ENCODE results near the gene FOXR1.
A peak's percentile ranks its signal among the peaks of the same experiment; 100 is the strongest.
"Not testable (repeated sequence)": the region's sequence is repeated elsewhere in the genome, so short reads cannot be mapped to it uniquely, and the experiment has no call there.

Gene FOXR1

DNA sequence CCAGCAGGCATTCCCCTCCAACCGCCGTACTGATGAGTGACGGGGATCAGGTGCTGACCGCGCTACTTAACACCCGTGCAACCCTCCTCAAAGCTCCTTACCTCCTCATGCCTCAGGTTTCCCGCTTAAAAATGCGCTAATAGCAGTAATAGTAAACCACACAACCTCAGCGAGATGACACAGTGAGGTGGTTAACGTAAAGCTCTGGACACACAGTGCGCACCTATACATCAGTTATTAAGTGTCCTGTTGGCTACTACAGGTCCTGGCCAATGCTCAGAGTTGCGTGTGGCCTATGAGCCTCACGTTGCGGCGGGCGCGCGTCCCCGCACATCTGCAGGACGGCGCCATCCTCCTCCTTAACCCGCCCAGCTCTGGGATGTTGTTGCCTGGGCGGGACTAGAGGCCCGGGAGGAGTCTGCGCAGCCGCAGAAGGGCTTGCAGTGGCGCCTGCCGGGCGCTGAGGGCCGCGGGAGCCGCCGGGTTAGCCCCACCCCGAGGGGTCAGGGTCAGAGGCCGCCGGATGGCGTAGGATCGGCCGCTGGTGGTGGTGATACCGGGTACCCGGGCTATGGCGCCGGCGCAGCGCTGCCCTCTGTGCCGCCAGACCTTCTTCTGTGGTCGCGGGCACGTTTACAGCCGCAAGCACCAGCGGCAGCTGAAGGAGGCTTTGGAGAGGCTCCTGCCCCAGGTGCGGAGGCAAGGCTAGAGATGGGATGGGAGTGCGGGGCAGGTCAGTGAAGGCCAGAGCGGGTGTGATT lies 26.2 kb downstream of the FOXR1 start, which contains the start of gene CENATAC:
Gene CENATAC (plus strand): TSS at position 512 of the 761 bp plus-strand sequence. CDS start 60 bp downstream, at position 572.
- DNase-seq (ENCODE audit: low read depth): peak; percentile 97

DNA sequence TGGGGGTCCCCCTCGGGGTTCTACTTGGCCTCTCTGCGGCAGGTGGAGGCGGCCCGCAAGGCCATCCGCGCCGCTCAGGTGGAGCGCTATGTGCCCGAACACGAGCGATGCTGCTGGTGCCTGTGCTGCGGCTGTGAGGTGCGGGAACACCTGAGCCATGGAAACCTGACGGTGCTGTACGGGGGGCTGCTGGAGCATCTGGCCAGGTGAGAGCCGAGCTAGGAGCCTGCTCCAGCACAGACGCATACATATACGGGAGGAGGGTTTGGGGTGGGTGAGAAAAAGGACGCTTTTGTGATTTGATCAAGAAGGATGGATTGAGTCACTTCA lies 26.8 kb downstream of the FOXR1 start:
- DNase-seq (ENCODE audit: low read depth): no peak

DNA sequence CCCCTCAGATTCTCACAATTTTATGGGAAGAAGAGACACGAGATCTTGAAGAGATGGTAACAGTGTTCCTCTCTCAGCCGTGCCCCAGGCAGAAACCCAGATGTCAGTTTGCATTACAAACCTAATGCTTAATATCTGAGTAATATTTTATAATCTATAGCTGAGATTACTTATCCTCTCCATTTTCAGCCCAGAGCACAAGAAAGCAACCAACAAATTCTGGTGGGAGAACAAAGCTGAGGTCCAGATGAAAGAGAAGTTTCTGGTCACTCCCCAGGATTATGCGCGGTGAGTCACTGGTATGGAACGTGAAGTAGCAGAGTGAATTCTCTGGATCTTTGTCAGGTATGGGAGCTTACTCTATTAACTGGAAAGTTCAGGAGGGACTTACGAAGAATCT lies 27.3 kb downstream of the FOXR1 start:
- DNase-seq (ENCODE audit: low read depth): no peak

DNA sequence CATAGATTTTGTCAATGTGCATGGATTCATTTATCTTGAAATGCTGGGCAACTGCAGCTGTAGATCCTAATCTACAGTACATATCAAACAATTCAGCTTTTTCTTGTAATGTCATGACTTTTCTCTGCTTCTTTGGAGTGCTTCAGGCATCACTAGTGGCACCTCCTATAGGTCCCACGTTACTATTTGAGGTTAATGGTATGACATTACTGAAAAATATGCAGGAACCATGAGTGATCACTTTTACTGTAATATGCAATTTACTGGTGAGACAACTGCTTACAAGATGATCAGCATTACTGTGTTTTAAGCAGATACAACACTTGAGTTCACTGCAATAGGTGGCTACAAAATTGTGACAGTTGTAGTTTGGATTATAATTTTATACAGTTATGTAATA lies 29.3 kb downstream of the FOXR1 start:
- DNase-seq (ENCODE audit: low read depth): no peak

DNA sequence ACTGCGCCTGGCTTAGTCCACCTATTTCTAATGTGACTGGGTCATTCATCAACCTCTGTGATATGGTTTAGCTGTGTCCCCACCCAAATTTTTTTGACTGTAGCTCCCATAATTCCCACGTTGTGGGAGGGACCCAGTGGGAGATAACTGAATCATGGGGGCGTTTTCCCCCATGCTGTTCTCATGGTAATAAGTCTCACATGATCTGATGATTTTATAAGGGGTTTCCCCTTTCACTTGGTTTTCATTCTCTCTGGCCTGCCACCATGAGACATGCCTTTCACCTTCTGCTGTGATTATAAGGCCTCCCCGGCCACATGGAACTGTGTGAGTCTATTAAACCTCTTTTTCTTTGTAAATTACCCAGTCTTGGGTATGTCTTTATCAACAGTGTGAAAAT lies 35.1 kb downstream of the FOXR1 start:
- DNase-seq (ENCODE audit: low read depth): no peak

DNA sequence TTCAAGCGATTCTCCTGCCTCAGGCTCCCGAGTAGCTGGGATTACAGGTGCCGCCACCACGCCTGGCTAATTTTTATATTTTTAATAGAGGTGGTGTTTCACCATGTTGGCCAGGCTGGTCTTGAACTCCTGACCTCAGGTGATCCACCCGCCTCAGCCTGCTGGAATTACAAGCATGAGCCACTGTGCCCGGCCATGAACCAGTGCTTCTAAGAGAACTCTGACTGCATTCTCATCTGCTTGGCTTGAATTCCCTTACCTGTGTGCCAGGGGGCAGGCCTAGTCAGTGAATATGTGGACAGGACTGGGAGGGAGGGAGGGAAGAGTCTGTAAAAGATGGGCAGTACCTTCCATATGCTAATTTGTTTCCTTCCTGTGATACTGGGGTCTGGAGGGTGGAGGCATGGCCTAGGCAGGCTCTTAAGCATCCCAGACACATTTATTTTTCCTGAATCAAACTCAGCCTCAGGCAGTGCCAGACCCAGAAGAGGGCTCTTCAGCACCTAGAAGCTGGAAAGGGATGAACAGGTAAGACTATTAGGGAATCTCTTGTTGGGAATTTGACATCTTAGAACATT lies 40.0 kb downstream of the FOXR1 start:
- DNase-seq (ENCODE audit: low read depth): no peak

DNA sequence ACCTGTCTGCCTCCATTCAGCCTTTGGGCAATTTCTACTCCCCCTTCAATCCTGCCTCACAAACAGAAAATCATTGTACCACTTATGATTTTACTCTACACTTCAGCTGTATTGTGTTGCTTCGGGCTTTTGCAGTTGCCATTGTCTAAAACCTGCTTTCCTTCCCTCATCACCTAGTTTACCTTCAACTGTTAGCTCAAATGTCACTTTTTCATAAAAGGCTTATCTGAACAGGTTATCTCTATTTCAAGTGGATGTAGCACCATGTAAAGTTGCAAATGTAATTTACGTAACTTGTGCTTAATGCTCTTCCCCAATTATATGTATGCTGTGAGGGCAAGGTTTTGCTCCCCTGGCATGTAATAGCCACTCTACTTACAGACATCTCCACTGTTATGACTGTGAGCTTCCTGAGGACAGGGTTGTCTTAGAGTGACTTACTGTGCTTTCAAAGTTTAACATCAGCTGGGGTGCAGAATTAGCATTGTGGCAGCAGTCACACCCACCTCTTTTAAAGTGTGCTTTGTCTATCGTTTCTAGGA lies 41.1 kb downstream of the FOXR1 start:
- DNase-seq (ENCODE audit: low read depth): no peak

DNA sequence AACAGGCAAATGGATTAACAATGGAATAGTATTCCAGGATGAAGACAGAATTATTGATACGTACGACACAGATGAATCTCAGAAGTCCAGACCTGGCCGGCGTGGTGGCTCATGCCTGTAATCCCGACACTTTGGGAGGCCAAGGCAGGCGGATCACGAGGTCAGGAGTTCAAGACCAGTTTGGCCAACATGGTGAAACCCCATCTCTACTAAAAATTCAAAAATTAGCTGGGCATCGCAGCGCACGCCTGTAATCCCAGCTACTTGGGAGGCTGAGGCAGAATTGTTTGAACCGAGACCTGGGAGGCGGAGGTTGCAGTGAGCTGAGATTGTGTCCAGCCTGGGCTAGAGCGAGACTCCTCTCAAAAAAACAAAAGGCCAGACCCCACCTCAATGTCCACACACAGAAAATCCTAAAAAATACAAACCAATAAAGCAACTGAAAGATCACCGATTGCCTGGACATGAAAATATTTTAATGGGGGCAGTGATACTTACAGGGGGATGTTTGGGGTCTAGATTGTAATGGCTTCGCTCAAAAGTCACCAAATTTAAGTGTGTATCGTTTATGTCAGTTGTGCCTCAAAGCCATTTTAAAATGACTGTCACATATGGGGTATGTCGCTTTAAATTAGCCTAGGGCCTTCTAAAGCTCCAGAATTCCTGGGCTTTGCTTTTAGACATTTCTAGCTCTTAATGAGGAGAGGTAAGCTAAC lies 42.8 kb downstream of the FOXR1 start:
- DNase-seq (ENCODE audit: low read depth): no peak

DNA sequence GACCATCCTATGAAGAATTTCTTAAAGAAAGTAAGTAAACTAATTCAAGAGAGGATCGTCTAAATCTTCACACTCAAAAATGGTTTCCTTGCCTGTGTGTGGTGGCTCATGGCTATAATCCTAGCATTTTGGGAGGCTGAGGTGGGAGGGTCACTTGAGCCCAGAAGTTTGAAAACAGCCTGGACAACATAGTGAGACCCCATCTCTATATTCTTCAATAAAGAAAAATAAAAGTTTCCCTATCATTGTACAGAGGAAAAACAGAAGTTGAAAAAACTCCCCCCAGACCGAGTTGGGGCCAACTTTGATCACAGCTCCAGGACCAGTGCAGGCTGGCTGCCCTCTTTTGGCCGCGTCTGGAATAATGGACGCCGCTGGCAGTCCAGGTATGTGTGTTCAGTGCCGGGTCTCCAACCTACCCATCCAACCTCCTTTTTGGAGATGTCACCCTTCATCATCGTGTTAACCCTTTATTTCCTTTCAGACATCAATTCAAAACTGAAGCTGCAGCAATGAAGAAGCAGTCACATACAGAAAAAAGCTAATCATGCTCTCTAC lies 43.6 kb downstream of the FOXR1 start:
- DNase-seq (ENCODE audit: low read depth): no peak

DNA sequence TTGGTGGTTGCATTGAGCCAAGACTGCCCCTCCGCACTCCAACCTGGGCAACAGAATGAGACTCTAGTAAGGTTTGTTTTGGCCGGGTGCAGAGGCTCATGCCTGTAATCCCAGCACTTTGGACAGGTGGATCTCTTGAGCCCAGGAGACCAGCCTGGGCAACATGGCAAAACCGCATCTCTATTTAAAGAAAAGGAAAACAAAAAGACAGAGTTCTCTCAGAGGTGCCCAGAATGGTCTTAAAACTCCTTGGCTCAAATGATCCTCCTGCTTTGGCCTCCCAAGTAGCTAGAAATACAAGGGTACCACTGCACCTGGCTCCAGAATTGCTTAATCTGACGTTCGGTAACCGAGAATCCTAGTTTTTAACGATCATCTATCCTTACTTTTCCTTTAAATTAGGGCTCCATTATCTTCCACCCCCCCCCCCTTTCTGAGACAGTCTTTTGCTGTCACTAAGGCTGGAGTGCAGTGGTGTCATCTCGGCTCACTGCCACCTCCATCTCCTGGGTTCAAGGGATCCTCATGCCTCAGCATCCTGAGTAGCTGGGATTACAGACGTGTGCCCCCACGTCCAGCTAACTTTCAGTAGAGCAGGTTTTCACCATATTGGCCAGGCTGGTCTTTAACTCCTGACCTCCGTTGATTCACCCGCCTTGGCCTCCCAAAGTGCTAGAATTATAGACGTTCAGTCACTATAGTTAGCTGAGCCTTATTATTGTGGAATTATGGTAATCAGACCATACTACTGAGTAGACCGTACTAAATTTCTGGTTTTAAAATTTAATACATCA lies 44.9 kb downstream of the FOXR1 start:
- DNase-seq (ENCODE audit: low read depth): no peak

DNA sequence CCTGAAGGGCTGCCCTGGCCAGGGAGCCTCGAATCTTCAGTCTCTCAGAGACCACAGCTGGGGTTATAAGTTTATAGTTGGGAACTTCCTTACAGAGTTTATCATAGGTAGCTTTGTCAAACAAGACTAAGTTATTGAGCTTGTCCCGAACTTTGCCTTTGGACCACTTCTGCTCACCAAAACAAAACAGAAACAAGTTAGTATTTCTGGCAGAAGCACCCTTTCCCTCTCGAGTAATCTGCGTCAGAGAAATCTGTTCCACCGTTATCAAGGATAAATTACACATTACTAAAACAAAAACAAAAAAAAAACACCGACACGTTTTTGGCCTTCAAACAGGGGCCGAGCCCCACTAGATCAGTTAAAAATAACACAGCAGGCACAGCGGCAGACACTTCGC lies 45.8 kb downstream of the FOXR1 start:
- DNase-seq (ENCODE audit: low read depth): not testable (repeated sequence)

DNA sequence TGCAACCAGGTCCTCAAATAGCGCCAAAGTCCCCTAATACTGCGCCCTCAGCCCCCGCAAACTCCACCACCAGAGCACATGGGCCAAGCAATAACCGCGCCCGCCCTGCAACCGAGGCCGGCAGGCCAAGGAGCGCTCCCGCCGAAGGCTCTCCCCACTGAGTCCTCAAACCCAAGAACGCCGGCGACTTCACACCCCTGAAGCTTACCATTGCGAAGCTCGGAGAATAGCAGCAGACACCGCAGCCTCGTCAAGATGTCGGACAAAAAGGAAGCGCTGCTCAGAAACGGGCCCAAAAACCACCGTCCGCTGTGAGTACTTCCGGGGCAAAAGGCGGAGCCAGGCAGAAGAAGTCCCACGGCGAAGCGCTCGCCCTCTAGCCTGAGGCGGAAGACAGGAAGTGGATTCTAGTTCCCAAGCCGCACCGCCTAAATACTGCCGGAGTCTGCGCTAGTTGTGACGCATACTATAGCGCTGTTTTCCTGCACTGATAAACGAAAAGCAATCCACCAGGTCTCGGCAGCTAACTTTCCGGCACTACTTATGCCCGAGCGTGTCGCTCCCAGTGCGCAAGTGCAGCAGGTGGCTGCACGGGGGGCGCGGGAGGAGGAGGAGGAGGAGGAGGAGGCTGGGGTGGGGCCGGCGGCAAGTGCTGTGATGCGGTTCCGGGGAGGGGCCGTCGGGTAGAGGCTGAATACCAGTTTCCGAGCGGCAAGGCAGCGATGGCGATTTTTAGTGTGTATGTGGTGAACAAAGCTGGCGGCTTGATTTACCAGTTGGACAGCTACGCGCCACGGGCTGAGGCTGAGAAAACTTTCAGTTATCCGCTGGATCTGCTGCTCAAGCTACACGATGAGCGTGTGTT lies 46.7 kb downstream of the FOXR1 start, which contains the start of the genes RPS25 and TRAPPC4:
Gene RPS25 (minus strand): TSS at position 270 of the 865 bp plus-strand sequence. CDS start 59 bp downstream, at position 211.
Gene TRAPPC4 (plus strand): TSS at position 693 of the 865 bp plus-strand sequence. CDS start 30 bp downstream, at position 723.
- peak; percentile 89 for DNase-seq (ENCODE audit: low read depth)

DNA sequence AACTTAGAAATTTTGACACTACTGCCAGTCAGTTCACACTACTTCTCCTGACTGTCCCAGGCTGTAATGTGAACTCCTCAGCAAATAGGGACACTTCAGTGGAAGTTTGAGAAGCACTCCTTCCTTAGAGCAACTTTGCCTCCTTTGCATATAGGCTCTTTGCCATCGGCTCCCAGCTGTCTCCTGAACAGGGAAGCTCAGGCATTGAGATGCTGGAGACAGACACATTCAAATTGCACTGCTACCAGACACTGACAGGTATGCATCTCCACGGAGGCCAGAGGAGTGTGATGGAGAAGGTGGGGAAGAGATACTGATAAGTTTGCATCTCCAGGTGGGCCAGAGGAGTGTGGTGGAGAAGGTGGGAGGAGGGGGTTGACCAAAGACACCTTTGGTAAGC lies 48.4 kb downstream of the FOXR1 start:
- no peak for DNase-seq (ENCODE audit: low read depth)

DNA sequence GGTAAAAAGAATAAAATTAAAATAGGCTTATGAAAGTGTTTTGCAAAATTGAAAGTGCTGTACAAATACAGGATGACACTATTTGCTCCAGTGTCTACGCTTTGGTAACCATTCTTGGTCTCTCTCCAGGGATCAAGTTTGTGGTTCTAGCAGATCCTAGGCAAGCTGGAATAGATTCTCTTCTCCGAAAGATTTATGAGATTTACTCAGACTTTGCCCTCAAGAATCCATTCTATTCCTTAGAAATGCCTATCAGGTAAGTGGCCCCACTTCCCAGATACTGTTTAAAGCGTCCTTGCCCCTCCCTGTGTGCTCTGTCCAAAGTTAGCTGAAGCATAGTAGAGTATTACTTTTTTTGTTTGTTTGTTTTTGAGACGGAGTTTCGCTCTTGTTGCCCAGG lies 50.1 kb downstream of the FOXR1 start:
- no peak for DNase-seq (ENCODE audit: low read depth)

DNA sequence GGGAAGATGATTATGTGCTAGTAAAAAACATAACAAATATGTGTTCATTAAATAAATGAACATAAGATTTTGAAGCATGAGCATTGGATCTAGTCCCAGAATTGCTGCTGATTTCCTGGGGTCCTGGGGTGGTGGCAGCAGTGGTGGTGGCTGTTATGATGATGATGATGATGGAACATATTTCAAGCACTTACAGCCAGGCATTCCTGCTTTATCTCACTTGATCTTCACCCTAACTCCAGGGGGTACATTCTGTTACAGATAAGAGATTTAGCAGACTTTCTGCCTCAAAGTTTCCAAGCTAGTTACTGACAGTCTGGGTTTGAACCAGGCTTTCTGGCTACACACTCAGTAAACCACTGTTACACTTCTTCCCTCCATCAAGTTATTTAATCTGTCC lies 52.2 kb downstream of the FOXR1 start:
- DNase-seq (ENCODE audit: low read depth): no peak

DNA sequence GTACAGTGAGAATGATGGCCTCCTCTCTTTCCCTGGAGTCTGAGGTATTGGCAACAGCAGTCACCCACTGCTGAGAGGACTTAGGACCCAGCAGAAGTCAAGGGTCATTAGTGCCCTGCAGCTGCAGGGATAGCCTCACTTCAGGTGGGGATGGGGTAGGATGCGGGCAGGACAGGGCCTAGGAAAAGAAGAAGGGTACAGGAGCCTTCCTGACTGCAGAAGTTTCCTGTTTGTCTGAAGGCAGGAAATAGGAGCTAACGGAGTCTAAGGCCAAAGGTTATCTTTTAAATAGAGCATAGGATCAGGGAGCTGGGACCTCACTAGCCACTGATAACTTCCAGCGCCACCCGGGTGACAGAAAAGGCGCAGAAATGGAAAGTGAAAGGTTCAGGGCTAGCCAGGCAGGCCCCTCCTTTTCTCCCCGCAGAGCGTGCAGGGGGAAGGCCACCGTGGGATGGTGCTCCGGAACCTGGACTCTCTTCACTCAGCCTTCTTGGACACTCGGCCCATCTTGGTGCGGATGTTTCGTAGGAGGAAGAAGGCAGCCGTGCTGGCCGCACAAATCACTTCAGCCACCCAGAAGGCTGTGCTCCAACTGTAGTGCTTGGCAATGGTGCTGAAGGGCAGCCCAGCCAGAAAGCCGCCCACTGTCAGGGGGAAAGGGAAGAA lies 53.0 kb downstream of the FOXR1 start:
- no peak for DNase-seq (ENCODE audit: low read depth)

DNA sequence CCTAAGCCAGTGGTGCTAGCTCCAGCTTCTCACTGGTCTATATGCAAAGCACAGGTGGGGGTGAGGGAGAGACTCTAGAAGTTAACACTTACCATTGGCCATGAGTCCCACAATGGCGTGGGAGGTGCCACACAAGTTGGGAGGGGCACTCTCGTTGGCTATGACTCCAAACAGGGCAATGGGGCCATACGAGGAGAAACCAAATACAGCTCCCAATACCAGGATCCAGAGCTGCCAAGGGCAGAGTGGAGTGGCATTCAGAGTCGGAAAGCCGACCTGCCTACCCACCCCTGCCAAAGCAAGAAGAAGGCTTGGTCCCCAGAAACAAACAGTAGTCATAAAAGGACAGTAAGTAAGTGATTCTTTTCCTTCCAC lies 53.5 kb downstream of the FOXR1 start:
- no peak for DNase-seq (ENCODE audit: low read depth)

DNA sequence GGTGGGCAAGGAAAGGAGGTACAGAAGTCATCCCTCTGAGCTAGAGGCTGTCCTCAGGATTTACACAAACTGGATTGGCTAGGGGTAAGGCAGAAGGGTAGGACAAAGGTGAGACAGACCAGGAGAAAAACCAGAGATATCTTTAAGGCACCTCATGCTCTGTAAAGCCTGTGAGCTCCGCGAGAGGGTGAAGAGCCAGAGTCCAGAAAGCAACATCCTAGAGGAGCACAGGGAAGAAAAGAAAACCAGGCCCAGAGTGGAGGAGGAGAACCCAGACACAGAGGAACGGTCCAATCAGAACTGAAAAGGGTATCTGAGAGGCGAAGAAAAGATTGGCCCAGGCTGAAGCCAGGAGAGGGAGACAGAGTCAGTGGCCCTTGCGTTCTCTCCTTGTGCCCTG lies 54.0 kb downstream of the FOXR1 start:
- DNase-seq (ENCODE audit: low read depth): no peak

DNA sequence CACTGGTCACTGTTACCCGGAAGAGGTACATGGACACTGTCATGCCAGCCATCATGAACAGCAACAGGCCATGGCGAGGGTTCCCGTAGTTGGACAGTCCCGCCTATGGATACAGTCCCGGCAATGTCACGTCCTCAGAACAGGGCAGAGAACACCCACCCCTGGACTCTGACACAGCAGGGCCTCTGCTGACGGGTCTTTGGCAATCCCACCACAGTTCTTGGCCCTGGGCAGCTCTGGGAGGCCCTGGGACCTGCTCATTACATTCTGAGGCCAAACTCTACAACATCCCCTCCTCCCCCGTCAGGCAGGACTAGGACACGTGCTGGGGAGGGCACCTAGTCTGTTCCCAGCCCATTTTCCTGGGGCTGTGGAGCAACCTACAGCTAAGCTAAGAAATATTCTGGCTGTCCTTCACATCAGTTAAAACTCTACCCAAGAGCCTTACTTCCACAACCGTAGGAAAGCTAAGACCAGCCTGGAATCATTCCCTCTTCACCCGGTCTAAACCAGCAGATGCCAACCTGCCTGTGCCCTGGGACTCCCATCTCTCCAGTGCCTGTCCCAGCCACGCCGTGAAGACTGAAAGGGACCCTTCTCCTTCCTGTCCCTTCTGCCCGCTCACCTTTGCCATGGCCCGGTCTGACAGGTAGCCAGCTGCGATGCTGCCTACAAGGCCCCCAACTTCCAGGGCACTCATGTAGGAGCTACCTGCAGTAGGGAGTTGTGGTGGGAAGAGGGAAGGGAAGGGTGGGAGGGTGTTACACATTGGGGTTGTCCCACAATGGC lies 54.6 kb downstream of the FOXR1 start:
- DNase-seq (ENCODE audit: low read depth): no peak
